ENCODE measurements around the gene RGS7.

Gene RGS7

GRCh38 chr1:240991230-240991629 is 365.8 kb downstream of the RGS7 start:
- H3K9ac ChIP-seq (ENCODE audit: low read length): no peak overlapping the region
- H2BK5ac ChIP-seq (ENCODE audit: low read length): no peak overlapping the region
- WGBS (ENCODE audit: extremely low coverage, insufficient coverage, low lambda C conversion rate): no CpG with 5 or more reads among the region's 5 CpGs
- no peak overlapping the region for H4K5ac ChIP-seq (ENCODE audit: low read length)
- peak; percentile 71 for DNase-seq
- no peak overlapping the region for H3K27ac ChIP-seq (ENCODE audit: low read depth, low read length)
- no peak overlapping the region for H2BK15ac ChIP-seq (replicated peaks; ENCODE audit: low read depth)
- no peak overlapping the region for H3K18ac ChIP-seq (ENCODE audit: low read length)
- no peaks in the 10 kb centered on the region for H3K36me3 ChIP-seq (ENCODE audit: control insufficient read depth, insufficient read depth, low read length)
- no peak overlapping the region for H4K8ac ChIP-seq (ENCODE audit: low read depth, low read length)
- H3K79me2 ChIP-seq (ENCODE audit: control insufficient read depth, insufficient read depth, low read length): no peaks in the 10 kb centered on the region
- no peak overlapping the region for H3K56ac ChIP-seq (ENCODE audit: low read length)
- H3K4me2 ChIP-seq (ENCODE audit: low read length): no peak overlapping the region
- H3K4ac ChIP-seq (ENCODE audit: low read depth, low read length): no peak overlapping the region
- H2AK5ac ChIP-seq (ENCODE audit: low read length): no peak overlapping the region
- no peaks in the 10 kb centered on the region for H3K79me1 ChIP-seq (ENCODE audit: low read length)
- H2BK120ac ChIP-seq (ENCODE audit: low read depth, low read length): no peak overlapping the region
- no peaks in the 10 kb centered on the region for H3K4me1 ChIP-seq (ENCODE audit: control insufficient read depth, low read depth, low read length)
- H3K23ac ChIP-seq (ENCODE audit: low read length): no peak overlapping the region
- no peaks in the 10 kb centered on the region for H3K27me3 ChIP-seq (ENCODE audit: insufficient read depth, low read length, poor library complexity)
- no peak overlapping the region for H3K4me3 ChIP-seq (ENCODE audit: low read length)

- no CpG with 5 or more reads among the region's 5 CpGs for WGBS (ENCODE audit: extremely low coverage, insufficient coverage, low lambda C conversion rate)
Observed at GRCh38 chr1:240987928-240988327, 369.1 kb downstream of the RGS7 start.

GRCh38 chr1:240985081-240985480 is 371.9 kb downstream of the RGS7 start:
- no CpG with 5 or more reads among the region's 5 CpGs for WGBS (ENCODE audit: extremely low coverage, insufficient coverage, low lambda C conversion rate)
- no peak overlapping the region for H3K27ac ChIP-seq (ENCODE audit: low read depth, low read length)
- DNase-seq: no peak
- no peak overlapping the region for H4K8ac ChIP-seq (ENCODE audit: low read depth, low read length)
- H3K9ac ChIP-seq (ENCODE audit: low read length): no peak overlapping the region
- H3K27me3 ChIP-seq (ENCODE audit: insufficient read depth, low read length, poor library complexity): no peaks in the 10 kb centered on the region
- H3K18ac ChIP-seq (ENCODE audit: low read length): no peak overlapping the region
- H2AK5ac ChIP-seq (ENCODE audit: low read length): no peak overlapping the region
- H3K4me3 ChIP-seq (ENCODE audit: low read length): no peak overlapping the region
- H3K56ac ChIP-seq (ENCODE audit: low read length): no peak overlapping the region
- H3K4me1 ChIP-seq (ENCODE audit: control insufficient read depth, low read depth, low read length): no peaks in the 10 kb centered on the region
- no peaks in the 10 kb centered on the region for H3K79me1 ChIP-seq (ENCODE audit: low read length)
- H3K79me2 ChIP-seq (ENCODE audit: control insufficient read depth, insufficient read depth, low read length): no peaks in the 10 kb centered on the region
- no peak overlapping the region for H3K23ac ChIP-seq (ENCODE audit: low read length)
- no peak overlapping the region for H3K4me2 ChIP-seq (ENCODE audit: low read length)
- H2BK5ac ChIP-seq (ENCODE audit: low read length): no peak overlapping the region
- H4K5ac ChIP-seq (ENCODE audit: low read length): no peak overlapping the region
- H3K36me3 ChIP-seq (ENCODE audit: control insufficient read depth, insufficient read depth, low read length): no peaks in the 10 kb centered on the region
- H2BK15ac ChIP-seq (replicated peaks; ENCODE audit: low read depth): no peak overlapping the region
- H3K4ac ChIP-seq (ENCODE audit: low read depth, low read length): no peak overlapping the region
- H2BK120ac ChIP-seq (ENCODE audit: low read depth, low read length): no peak overlapping the region

More at GRCh38 chr1:240987928-240988327, 369.1 kb downstream of the RGS7 start:
- H3K4ac ChIP-seq (ENCODE audit: low read depth, low read length): no peak overlapping the region
- H2AK5ac ChIP-seq (ENCODE audit: low read length): no peak overlapping the region
- H2BK120ac ChIP-seq (ENCODE audit: low read depth, low read length): no peak overlapping the region
- no peak overlapping the region for H2BK15ac ChIP-seq (replicated peaks; ENCODE audit: low read depth)
- no peak overlapping the region for H3K56ac ChIP-seq (ENCODE audit: low read length)
- H3K9ac ChIP-seq (ENCODE audit: low read length): no peak overlapping the region
- H3K4me1 ChIP-seq (ENCODE audit: control insufficient read depth, low read depth, low read length): no peaks in the 10 kb centered on the region
- H3K23ac ChIP-seq (ENCODE audit: low read length): no peak overlapping the region
- no peak overlapping the region for H3K4me2 ChIP-seq (ENCODE audit: low read length)
- H3K27ac ChIP-seq (ENCODE audit: low read depth, low read length): no peak overlapping the region
- H4K8ac ChIP-seq (ENCODE audit: low read depth, low read length): no peak overlapping the region
- H3K27me3 ChIP-seq (ENCODE audit: insufficient read depth, low read length, poor library complexity): no peaks in the 10 kb centered on the region
- no peak for DNase-seq
- no peak overlapping the region for H2BK5ac ChIP-seq (ENCODE audit: low read length)
- H4K5ac ChIP-seq (ENCODE audit: low read length): no peak overlapping the region
- H3K79me2 ChIP-seq (ENCODE audit: control insufficient read depth, insufficient read depth, low read length): no peaks in the 10 kb centered on the region
- H3K18ac ChIP-seq (ENCODE audit: low read length): no peak overlapping the region
- no peaks in the 10 kb centered on the region for H3K79me1 ChIP-seq (ENCODE audit: low read length)
- no peaks in the 10 kb centered on the region for H3K36me3 ChIP-seq (ENCODE audit: control insufficient read depth, insufficient read depth, low read length)
- H3K4me3 ChIP-seq (ENCODE audit: low read length): no peak overlapping the region

- Histone ChIP-seq H3K79me1 (ENCODE audit: low read length) (no peaks in the 10 kb centered on the region), H2BK5ac (ENCODE audit: low read length) (no peak overlapping the region), H3K56ac (ENCODE audit: low read length) (no peak overlapping the region), H3K4ac (ENCODE audit: low read depth, low read length) (no peak overlapping the region), H3K27me3 (ENCODE audit: insufficient read depth, low read length, poor library complexity) (no peaks in the 10 kb centered on the region), H3K18ac (ENCODE audit: low read length) (no peak overlapping the region), H3K4me2 (ENCODE audit: low read length) (no peak overlapping the region), H4K8ac (ENCODE audit: low read depth, low read length) (no peak overlapping the region), H4K5ac (ENCODE audit: low read length) (no peak overlapping the region), H3K36me3 (ENCODE audit: control insufficient read depth, insufficient read depth, low read length) (no peaks in the 10 kb centered on the region), H3K27ac (ENCODE audit: low read depth, low read length) (no peak overlapping the region), H2BK120ac (ENCODE audit: low read depth, low read length) (no peak overlapping the region), H3K4me1 (ENCODE audit: control insufficient read depth, low read depth, low read length) (no peaks in the 10 kb centered on the region), H3K79me2 (ENCODE audit: control insufficient read depth, insufficient read depth, low read length) (no peaks in the 10 kb centered on the region), H3K4me3 (ENCODE audit: low read length) (no peak overlapping the region), H3K9ac (ENCODE audit: low read length) (no peak overlapping the region), H2BK15ac (replicated peaks; ENCODE audit: low read depth) (no peak overlapping the region), H2AK5ac (ENCODE audit: low read length) (no peak overlapping the region), H3K23ac (ENCODE audit: low read length) (no peak overlapping the region)
- no peak for DNase-seq
- WGBS (ENCODE audit: extremely low coverage, insufficient coverage, low lambda C conversion rate): no CpG with 5 or more reads among the region's 1 CpG
Observed at GRCh38 chr1:240980342-240980741, 376.7 kb downstream of the RGS7 start.

GRCh38 chr1:240976685-240977084 is 380.3 kb downstream of the RGS7 start:
- Histone ChIP-seq H2BK120ac (ENCODE audit: low read depth, low read length) (no peak overlapping the region), H2BK5ac (ENCODE audit: low read length) (no peak overlapping the region), H3K79me2 (ENCODE audit: control insufficient read depth, insufficient read depth, low read length) (no peaks in the 10 kb centered on the region), H3K36me3 (ENCODE audit: control insufficient read depth, insufficient read depth, low read length) (no peaks in the 10 kb centered on the region), H3K23ac (ENCODE audit: low read length) (no peak overlapping the region), H3K4ac (ENCODE audit: low read depth, low read length) (no peak overlapping the region), H4K8ac (ENCODE audit: low read depth, low read length) (no peak overlapping the region), H3K4me2 (ENCODE audit: low read length) (no peak overlapping the region), H3K27me3 (ENCODE audit: insufficient read depth, low read length, poor library complexity) (no peaks in the 10 kb centered on the region), H3K4me3 (ENCODE audit: low read length) (no peak overlapping the region), H3K56ac (ENCODE audit: low read length) (no peak overlapping the region), H3K27ac (ENCODE audit: low read depth, low read length) (no peak overlapping the region), H4K5ac (ENCODE audit: low read length) (no peak overlapping the region), H3K9ac (ENCODE audit: low read length) (no peak overlapping the region), H2BK15ac (replicated peaks; ENCODE audit: low read depth) (no peak overlapping the region), H3K4me1 (ENCODE audit: control insufficient read depth, low read depth, low read length) (no peaks in the 10 kb centered on the region), H2AK5ac (ENCODE audit: low read length) (no peak overlapping the region), H3K79me1 (ENCODE audit: low read length) (no peaks in the 10 kb centered on the region), H3K18ac (ENCODE audit: low read length) (no peak overlapping the region)
- DNase-seq: no peak
- 100% methylated on average over 1 of the region's 1 CpG for WGBS (ENCODE audit: extremely low coverage, insufficient coverage, low lambda C conversion rate)

- Histone ChIP-seq H2BK5ac (ENCODE audit: low read length) (no peak overlapping the region), H3K56ac (ENCODE audit: low read length) (no peak overlapping the region), H3K27ac (ENCODE audit: low read depth, low read length) (no peak overlapping the region), H2AK5ac (ENCODE audit: low read length) (no peak overlapping the region), H2BK120ac (ENCODE audit: low read depth, low read length) (no peak overlapping the region), H3K23ac (ENCODE audit: low read length) (no peak overlapping the region), H3K36me3 (ENCODE audit: control insufficient read depth, insufficient read depth, low read length) (no peaks in the 10 kb centered on the region), H3K4ac (ENCODE audit: low read depth, low read length) (no peak overlapping the region), H3K4me1 (ENCODE audit: control insufficient read depth, low read depth, low read length) (no peaks in the 10 kb centered on the region), H3K4me2 (ENCODE audit: low read length) (no peak overlapping the region), H4K5ac (ENCODE audit: low read length) (no peak overlapping the region), H4K8ac (ENCODE audit: low read depth, low read length) (no peak overlapping the region), H3K18ac (ENCODE audit: low read length) (no peak overlapping the region), H3K79me2 (ENCODE audit: control insufficient read depth, insufficient read depth, low read length) (no peaks in the 10 kb centered on the region), H2BK15ac (replicated peaks; ENCODE audit: low read depth) (no peak overlapping the region), H3K9ac (ENCODE audit: low read length) (no peak overlapping the region), H3K79me1 (ENCODE audit: low read length) (no peaks in the 10 kb centered on the region), H3K4me3 (ENCODE audit: low read length) (no peak overlapping the region), H3K27me3 (ENCODE audit: insufficient read depth, low read length, poor library complexity) (no peaks in the 10 kb centered on the region)
- no CpG with 5 or more reads among the region's 3 CpGs for WGBS (ENCODE audit: extremely low coverage, insufficient coverage, low lambda C conversion rate)
- no peak for DNase-seq
Observed at GRCh38 chr1:240973875-240974274, 383.1 kb downstream of the RGS7 start.
